Naive thymus-derived CD4-positive, alpha-beta T cell (primary cell): Measurements from ENCODE around the gene ELMO1. TPM values are rescaled to one million over a fixed set of nuclear protein-coding genes. Genes with fewer than 3 reads are reported as not detected.
A peak's percentile ranks its signal among the peaks of the same experiment; 100 is the strongest.

Experiments
- ATAC-seq: fragments of 150-1000 bp; cut with Tn5 transposase; 2 replicates; pipeline ENCODE4 v1.10.0; 2021; ENCODE audit warnings: mild to moderate bottlenecking, moderate library complexity
- CTCF ChIA-PET: fragments of 350-600 bp; sonication (Branson Sonifier 250); formaldehyde crosslinking; loops from one replicate; lab custom pipeline; 2021; ENCODE audit warnings: antibody characterized with exemption; lab: Charles Lee
- POLR2A ChIA-PET: fragments of 350-600 bp; sonication (Branson Sonifier 250); formaldehyde crosslinking; loops from one replicate; lab custom pipeline; 2021; ENCODE audit warnings: antibody characterized with exemption, inconsistent platforms; lab: Charles Lee
- DNase-seq, 9 donors: peaks; one replicate each; pipeline versions ENCODE4 v3.0.0 to v3.0.0-alpha.2; 2020 to 2022; ENCODE audit warnings: mixed read lengths in 1 of 9
- H3K27ac ChIP-seq: one replicate; pipeline ENCODE4 v1.7.0; 2013; ENCODE audit warnings: mild to moderate bottlenecking, low read depth, low read length, moderate library complexity
- H3K27me3 ChIP-seq, 2 donors: one replicate each; pipeline ENCODE4 v1.7.0; 2013; ENCODE audit warnings: low read length in 2 of 2, mild to moderate bottlenecking in 2 of 2, moderate library complexity in 2 of 2; ENCODE audit not compliant: control insufficient read depth in 2 of 2, insufficient read depth in 2 of 2
- H3K36me3 ChIP-seq, 3 experiments: 1 replicate in 2 of 3; 2 replicates in 1 of 3; pipeline ENCODE4 v1.7.0; 2013; ENCODE audit warnings: low read length in 3 of 3, mild to moderate bottlenecking in 3 of 3, moderate library complexity in 1 of 3; ENCODE audit not compliant: insufficient read depth in 3 of 3, control insufficient read depth in 2 of 3
- H3K4me1 ChIP-seq, 2 donors: one replicate each; pipeline ENCODE4 v1.7.0; 2013; ENCODE audit warnings: low read length in 2 of 2, mild to moderate bottlenecking in 2 of 2, moderate library complexity in 1 of 2; ENCODE audit not compliant: control insufficient read depth in 2 of 2, insufficient read depth in 2 of 2
- H3K4me3 ChIP-seq: 2 replicates; pipeline ENCODE4 v1.7.0; 2013; ENCODE audit warnings: mild to moderate bottlenecking, low read length
- H3K9me3 ChIP-seq, 3 experiments: 1 replicate in 2 of 3; 2 replicates in 1 of 3; pipeline ENCODE4 v1.7.0; 2013; ENCODE audit warnings: low read length in 3 of 3; ENCODE audit not compliant: control insufficient read depth in 2 of 3
- H3K27ac Mint-ChIP-seq, 9 donors: one replicate each; pipeline ENCODE4 v1.8.0; 2020 to 2022; ENCODE audit warnings: mixed read lengths in 9 of 9, mild to moderate bottlenecking in 8 of 9, moderate library complexity in 5 of 9, inconsistent platforms in 2 of 9
- H3K27me3 Mint-ChIP-seq, 5 donors: one replicate each; pipeline ENCODE4 v1.8.0; 2021 to 2022; ENCODE audit warnings: mixed read lengths in 5 of 5, mild to moderate bottlenecking in 1 of 5
- H3K36me3 Mint-ChIP-seq, 5 donors: one replicate each; pipeline ENCODE4 v1.8.0; 2020 to 2022; ENCODE audit warnings: mixed read lengths in 5 of 5, mild to moderate bottlenecking in 3 of 5, inconsistent platforms in 1 of 5
- H3K4me1 Mint-ChIP-seq, 7 donors: one replicate each; pipeline ENCODE4 v1.8.0; 2020 to 2022; ENCODE audit warnings: mixed read lengths in 7 of 7, mild to moderate bottlenecking in 3 of 7, inconsistent platforms in 1 of 7
- H3K4me3 Mint-ChIP-seq, 10 donors: one replicate each; pipeline ENCODE4 v1.8.0; 2020 to 2022; ENCODE audit warnings: mild to moderate bottlenecking in 10 of 10, mixed read lengths in 10 of 10, moderate library complexity in 6 of 10, inconsistent platforms in 2 of 10
- H3K9me3 Mint-ChIP-seq, 11 donors: one replicate each; pipeline ENCODE4 v1.8.0; 2020 to 2022; ENCODE audit warnings: mixed read lengths in 11 of 11, mild to moderate bottlenecking in 4 of 11, inconsistent platforms in 1 of 11, moderate library complexity in 1 of 11
- intact Hi-C, 2 donors: fragments of 100-400 bp; cut with micrococcal nuclease; formaldehyde crosslinking; loops; one replicate each; pipeline ENCODE4 v1.15.1; 2023
- polyA plus RNA-seq, 2 donors: library from polyadenylated mRNA; unstranded; fragments of 300-500 nt; fragmentation: Illumina TruSeq; gene quantifications; one replicate each; pipeline ENCODE4 v1.2.3, GENCODE V29; 2021
- total RNA-seq, 6 experiments: library from RNA in 5 of 6; stranded (reverse) in 5 of 6; gene quantifications; 1 replicate in 5 of 6; 2 replicates in 1 of 6; pipeline ENCODE4 v1.2.3 and lab custom pipeline; 2021 to 2026

The ELMO1 gene
- total and polyA plus RNA-seq, 7 experiments from 2014 or later: 63.6 to 160 (median 124) TPM

GRCh38 chr7:37433166-37433565, 15.5 kb downstream of the ELMO1 start:
- peaks cover 12 to 35% of the 10 kb centered on the region in 2 donors for H3K4me1 ChIP-seq
- Mint-ChIP-seq H3K36me3 (peaks cover 13 to 29% (median 15%) of the 10 kb centered on the region in 5 donors), H3K4me3 (peak overlapping the region in 8 of 10 donors; percentile 30 to 69 (median 64)), H3K9me3 (no peaks in the 10 kb centered on the region), H3K27ac (peak overlapping the region in 8 of 9 donors; percentile 19 to 87 (median 64)), H3K27me3 (no peaks in the 10 kb centered on the region), H3K4me1 (peaks cover 54 to 92% (median 81%) of the 10 kb centered on the region in 7 donors)
- no peaks in the 10 kb centered on the region for H3K27me3 ChIP-seq
- intact Hi-C loops: loop anchor here in 1 of 2 donors (1.0 kb wide), 2 partner anchors 8 to 62 kb away; no protein-coding TSS in a partner anchor
- H3K36me3 ChIP-seq: peaks cover 0 to 8% (median 4%) of the 10 kb centered on the region in 3 experiments
- ChIA-PET POLR2A (interaction anchor here (1.6 kb wide), 1 partner anchor 14 kb away, joined by 8 read pairs; no protein-coding TSS in a partner anchor), CTCF (no interaction called here)
- no peak overlapping the region for H3K4me3 ChIP-seq
- ATAC-seq: peak; percentile 49
- H3K27ac ChIP-seq: no peak overlapping the region
- no peaks in the 10 kb centered on the region for H3K9me3 ChIP-seq
- no peak for DNase-seq

- H3K9me3 Mint-ChIP-seq: no peaks in the 10 kb centered on the region
- peaks cover 51 to 87% (median 77%) of the 10 kb centered on the region in 7 donors for H3K4me1 Mint-ChIP-seq
- no peaks in the 10 kb centered on the region for H3K9me3 ChIP-seq
- POLR2A ChIA-PET: no interaction called here
- H3K36me3 Mint-ChIP-seq: peaks cover 11 to 32% (median 15%) of the 10 kb centered on the region in 5 donors
- H3K4me3 ChIP-seq: no peak overlapping the region
- no peak overlapping the region for H3K27ac ChIP-seq
- peaks cover 12 to 35% of the 10 kb centered on the region in 2 donors for H3K4me1 ChIP-seq
- peak; percentile 74 for ATAC-seq
- CTCF ChIA-PET: no interaction called here
- peak overlapping the region; percentile 0 to 69 (median 60) for H3K4me3 Mint-ChIP-seq
- DNase-seq: peak in 7 of 9 donors; percentile 18 to 53 (median 35)
- intact Hi-C loops: loop anchor here in 1 of 2 donors (1.0 kb wide), 1 partner anchor 16 kb away; the partner anchor contains the start of gene ELMO1
- no peaks in the 10 kb centered on the region for H3K27me3 ChIP-seq
- H3K27me3 Mint-ChIP-seq: no peaks in the 10 kb centered on the region
- H3K36me3 ChIP-seq: peaks cover 0 to 8% (median 4%) of the 10 kb centered on the region in 3 experiments
- peak overlapping the region in 8 of 9 donors; percentile 26 to 87 (median 64) for H3K27ac Mint-ChIP-seq
Observed at GRCh38 chr7:37432281-37432920, 16.3 kb downstream of the ELMO1 start.

GRCh38 chr7:37431413-37431812, 17.3 kb downstream of the ELMO1 start:
- H3K4me3 ChIP-seq: no peak overlapping the region
- CTCF ChIA-PET: no interaction called here
- H3K36me3 ChIP-seq: peaks cover 0 to 12% (median 4%) of the 10 kb centered on the region in 3 experiments
- Mint-ChIP-seq H3K9me3 (no peaks in the 10 kb centered on the region), H3K27ac (no peak overlapping the region), H3K36me3 (peaks cover 13 to 32% (median 16%) of the 10 kb centered on the region in 5 donors), H3K4me1 (peaks cover 51 to 84% (median 72%) of the 10 kb centered on the region in 7 donors), H3K27me3 (no peaks in the 10 kb centered on the region), H3K4me3 (no peak overlapping the region)
- no peaks in the 10 kb centered on the region for H3K9me3 ChIP-seq
- H3K27me3 ChIP-seq: no peaks in the 10 kb centered on the region
- POLR2A ChIA-PET: no interaction called here
- no peak for DNase-seq
- H3K27ac ChIP-seq: no peak overlapping the region
- no peak for ATAC-seq
- intact Hi-C loops: no loop called here
- H3K4me1 ChIP-seq: peaks cover 12 to 32% of the 10 kb centered on the region in 2 donors

- Mint-ChIP-seq H3K27me3 (no peaks in the 10 kb centered on the region), H3K4me1 (peaks cover 50 to 77% (median 64%) of the 10 kb centered on the region in 7 donors), H3K27ac (peak overlapping the region in 2 of 9 donors; percentile 64 to 70), H3K9me3 (no peaks in the 10 kb centered on the region), H3K4me3 (no peak overlapping the region), H3K36me3 (peaks cover 13 to 29% (median 17%) of the 10 kb centered on the region in 5 donors)
- ATAC-seq (no peak), DNase-seq (no peak)
- POLR2A ChIA-PET: interaction anchor here (1.6 kb wide), 1 partner anchor 12 kb away, joined by 4 read pairs; no protein-coding TSS in a partner anchor
- Histone ChIP-seq H3K9me3 (no peaks in the 10 kb centered on the region), H3K4me3 (no peak overlapping the region), H3K36me3 (peaks cover 0 to 12% (median 4%) of the 10 kb centered on the region in 3 experiments), H3K27ac (no peak overlapping the region), H3K27me3 (no peaks in the 10 kb centered on the region), H3K4me1 (peaks cover 12 to 29% of the 10 kb centered on the region in 2 donors)
- intact Hi-C loops: no loop called here
- CTCF ChIA-PET: interaction anchor here (1.0 to 1.3 kb wide), 2 partner anchors 14 to 19 kb away, joined by 3 to 5 read pairs; no protein-coding TSS in a partner anchor
Observed at GRCh38 chr7:37430640-37431039, 18.0 kb downstream of the ELMO1 start.

GRCh38 chr7:37430171-37430570, 18.5 kb downstream of the ELMO1 start:
- Histone ChIP-seq H3K36me3 (peaks cover 0 to 12% (median 4%) of the 10 kb centered on the region in 3 experiments), H3K4me3 (no peak overlapping the region), H3K4me1 (peaks cover 12 to 29% of the 10 kb centered on the region in 2 donors), H3K9me3 (no peaks in the 10 kb centered on the region), H3K27ac (no peak overlapping the region), H3K27me3 (no peaks in the 10 kb centered on the region)
- ATAC-seq: no peak
- Mint-ChIP-seq H3K27ac (peak overlapping the region in 2 of 9 donors; percentile 46 to 64), H3K4me1 (peaks cover 45 to 72% (median 59%) of the 10 kb centered on the region in 7 donors), H3K27me3 (no peaks in the 10 kb centered on the region), H3K9me3 (no peaks in the 10 kb centered on the region), H3K36me3 (peaks cover 13 to 28% (median 17%) of the 10 kb centered on the region in 5 donors), H3K4me3 (peak overlapping the region in 1 of 10 donors; percentile 54)
- no peak for DNase-seq
- POLR2A ChIA-PET: interaction anchor here (0.6 to 1.6 kb wide), 2 partner anchors 12 to 18 kb away, joined by 3 to 4 read pairs; no protein-coding TSS in a partner anchor
- intact Hi-C loops: no loop called here
- CTCF ChIA-PET: interaction anchor here (0.8 to 1.3 kb wide), 3 partner anchors 15 to 75 kb away, joined by 3 to 5 read pairs (median 3); no protein-coding TSS in a partner anchor

GRCh38 chr7:37429435-37429791, 19.3 kb downstream of the ELMO1 start:
- H3K4me3 Mint-ChIP-seq: peak overlapping the region in 1 of 10 donors; percentile 0
- POLR2A ChIA-PET: interaction anchor here (0.5 to 1.6 kb wide), 2 partner anchors 13 to 1626 kb away, joined by 3 to 4 read pairs; no protein-coding TSS in a partner anchor
- peaks cover 13 to 28% (median 17%) of the 10 kb centered on the region in 5 donors for H3K36me3 Mint-ChIP-seq
- DNase-seq (no peak), ATAC-seq (no peak)
- Histone ChIP-seq H3K9me3 (no peaks in the 10 kb centered on the region), H3K4me3 (no peak overlapping the region), H3K27ac (no peak overlapping the region), H3K4me1 (peaks cover 12 to 24% of the 10 kb centered on the region in 2 donors), H3K27me3 (no peaks in the 10 kb centered on the region), H3K36me3 (peaks cover 0 to 12% (median 4%) of the 10 kb centered on the region in 3 experiments)
- no peaks in the 10 kb centered on the region for H3K9me3 Mint-ChIP-seq
- H3K4me1 Mint-ChIP-seq: peaks cover 40 to 69% (median 52%) of the 10 kb centered on the region in 7 donors
- no peaks in the 10 kb centered on the region for H3K27me3 Mint-ChIP-seq
- intact Hi-C loops: no loop called here
- CTCF ChIA-PET: interaction anchor here (1.0 kb wide), 1 partner anchor 20 kb away, joined by 5 read pairs; no protein-coding TSS in a partner anchor
- H3K27ac Mint-ChIP-seq: peak overlapping the region in 5 of 9 donors; percentile 16 to 83 (median 24)
